GM10266 (cell line): ENCODE data around the gene WDFY2.

ENCODE experiments used
- DNase-seq: peaks from one replicate; pipeline ENCODE4 v3.0.0; 2012; ENCODE audit errors: extremely low spot score
- CTCF ChIP-seq: IDR thresholded peaks from 2 replicates; pipeline ENCODE4 v1.5.1; 2012; ENCODE audit warnings: mild to moderate bottlenecking, low read depth; ENCODE audit not compliant: control insufficient read depth, insufficient read depth; ENCODE audit errors: missing control alignments

WDFY2 gene

DNA sequence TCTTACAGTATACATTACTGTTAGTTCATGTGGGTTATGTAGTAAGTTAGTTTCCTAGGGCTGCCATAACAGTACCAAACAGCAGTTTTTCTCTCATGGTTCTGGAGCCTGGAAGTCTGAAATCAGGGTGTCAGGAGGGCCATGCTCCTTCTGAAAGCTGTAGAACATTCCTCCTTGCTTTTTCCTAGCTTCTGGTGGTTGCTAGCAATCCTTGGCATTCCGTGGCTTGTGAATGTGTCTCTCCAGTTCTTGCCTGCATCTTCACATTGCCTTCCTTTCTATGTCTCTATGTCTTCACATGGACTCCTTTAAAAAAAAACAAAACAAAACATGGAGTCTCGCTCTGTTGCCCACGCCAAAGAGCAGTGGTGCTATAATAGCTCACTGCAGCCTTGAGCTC lies 95.4 kb downstream of the WDFY2 start:
- DNase-seq: no peak
- no peak for TF ChIP-seq CTCF

- no peak for DNase-seq
- no peak for TF ChIP-seq CTCF
These were observed 96.9 kb downstream of the WDFY2 start for GRCh38 chr13:51681037-51681678.

DNA sequence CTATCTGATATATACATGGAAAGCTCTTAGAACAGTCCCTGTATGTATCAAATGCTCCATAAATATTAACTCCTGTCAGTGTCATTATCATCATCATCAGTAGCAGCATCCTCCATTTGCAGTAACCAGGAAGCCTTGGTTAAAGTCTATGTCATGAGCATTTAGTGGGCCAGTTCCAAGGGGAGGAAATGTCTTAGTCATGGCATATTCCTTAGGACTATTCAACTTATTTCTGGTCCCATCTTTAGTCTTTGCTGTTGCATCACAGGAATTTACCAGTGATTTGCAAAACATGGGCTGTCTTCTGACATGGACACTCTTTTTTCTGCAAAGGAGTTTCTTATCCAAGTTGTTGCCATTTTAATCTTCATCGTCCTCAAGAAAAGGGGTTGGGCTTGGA lies 98.4 kb downstream of the WDFY2 start:
- no peak for DNase-seq
- no peak for TF ChIP-seq CTCF

DNA sequence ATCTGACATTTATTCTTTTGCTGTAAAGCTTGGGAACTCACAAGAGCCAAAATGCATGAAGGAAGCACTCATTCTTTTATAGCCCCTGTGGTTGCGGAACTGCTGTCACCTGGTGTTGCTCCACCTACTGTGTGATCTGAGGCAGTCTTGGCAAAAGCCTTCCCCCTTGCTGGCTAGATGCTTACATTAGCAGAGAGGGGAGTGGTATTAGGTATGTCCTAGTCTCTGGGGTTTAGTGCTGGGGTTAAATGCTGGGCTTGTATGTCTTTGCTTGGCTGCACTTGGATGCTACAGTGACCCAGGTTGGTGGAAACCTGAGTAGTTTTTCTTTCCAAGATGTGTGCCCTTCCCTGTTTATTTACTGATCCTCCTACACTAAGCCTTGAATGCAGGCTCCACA lies 99.3 kb downstream of the WDFY2 start:
- no peak for DNase-seq
- TF ChIP-seq CTCF: no peak

DNA sequence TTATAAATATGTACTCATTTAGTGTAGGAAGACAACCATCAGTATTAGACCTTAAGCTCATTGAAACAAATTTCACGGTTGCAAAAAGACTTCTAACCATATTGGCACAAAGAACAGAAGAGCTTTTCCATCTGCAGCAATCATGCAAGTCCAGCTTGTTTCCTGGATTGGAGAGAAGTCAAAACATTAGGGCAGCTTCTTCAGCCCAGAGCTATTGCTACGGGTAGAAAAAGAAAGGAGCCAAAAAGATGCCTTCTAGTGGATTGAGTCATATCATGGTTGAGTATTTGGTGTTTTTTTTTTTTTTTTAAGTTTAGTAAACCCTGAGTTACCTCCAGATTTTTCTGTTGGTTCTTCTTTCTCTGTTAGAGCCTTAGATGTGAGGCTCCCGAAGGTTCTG lies 99.8 kb downstream of the WDFY2 start:
- TF ChIP-seq CTCF: no peak
- no peak for DNase-seq

- no peak for TF ChIP-seq CTCF
- DNase-seq: no peak
These were observed 103.9 kb downstream of the WDFY2 start for GRCh38 chr13:51687947-51688714.
